Fibroblast of lung (primary cell): ENCODE results near the gene B3GNT2. TPM values are rescaled to one million over a fixed set of nuclear protein-coding genes. Genes with fewer than 3 reads are reported as not detected.

Experiments used
- DNase-seq, 2 donors: peaks; one replicate each; pipeline versions ENCODE4 v3.0.0 to v3.0.0-alpha.2; 2010; ENCODE audit warnings: low read depth in 2 of 2
- H2AFZ ChIP-seq: 2 replicates; pipeline ENCODE4 v1.5.1; 2012; ENCODE audit warnings: low read length, control low read depth, inconsistent platforms
- H3K27ac ChIP-seq: 2 replicates; pipeline ENCODE4 v1.5.1; 2011; ENCODE audit warnings: low read length, control low read depth; ENCODE audit not compliant: insufficient read depth
- H3K27me3 ChIP-seq: 2 replicates; pipeline ENCODE4 v1.5.1; 2011; ENCODE audit warnings: mild to moderate bottlenecking, low read length; ENCODE audit not compliant: control insufficient read depth, insufficient read depth
- H3K36me3 ChIP-seq: 2 replicates; pipeline ENCODE4 v1.5.1; 2011; ENCODE audit warnings: low read length; ENCODE audit not compliant: control insufficient read depth, insufficient read depth
- H3K4me1 ChIP-seq: 2 replicates; pipeline ENCODE4 v1.5.1; 2011; ENCODE audit warnings: low read length; ENCODE audit not compliant: control insufficient read depth, insufficient read depth; ENCODE audit errors: extremely low read depth
- H3K4me2 ChIP-seq: 2 replicates; pipeline ENCODE4 v1.5.1; 2011; ENCODE audit warnings: low read length, control low read depth; ENCODE audit not compliant: insufficient read depth; ENCODE audit errors: extremely low read depth
- H3K4me3 ChIP-seq, 4 experiments: fragments of 200-600 bp in 1 of 4; sonication (generic) in 1 of 4; replicated peaks in 1 of 4; 2 replicates each; pipeline ENCODE4 v1.5.1; 2011 to 2016; ENCODE audit warnings: low read length in 4 of 4, low read depth in 3 of 4, mild to moderate bottlenecking in 3 of 4, control low read depth in 2 of 4, inconsistent platforms in 1 of 4, mixed read lengths in 1 of 4; ENCODE audit not compliant: insufficient read depth in 1 of 4; ENCODE audit errors: control extremely low read depth in 1 of 4
- H3K79me2 ChIP-seq: 2 replicates; pipeline ENCODE4 v1.5.1; 2012; ENCODE audit warnings: mild to moderate bottlenecking, low read length, inconsistent platforms; ENCODE audit not compliant: control insufficient read depth, insufficient read depth
- H3K9ac ChIP-seq: 2 replicates; pipeline ENCODE4 v1.5.1; 2011; ENCODE audit warnings: mild to moderate bottlenecking, low read length, control low read depth; ENCODE audit not compliant: insufficient read depth
- H3K9me3 ChIP-seq: 2 replicates; pipeline ENCODE4 v1.5.1; 2012; ENCODE audit warnings: low read depth, low read length; ENCODE audit not compliant: control insufficient read depth, insufficient read depth
- H4K20me1 ChIP-seq: 2 replicates; pipeline ENCODE4 v1.5.1; 2011; ENCODE audit warnings: low read length; ENCODE audit not compliant: control insufficient read depth, insufficient read depth; ENCODE audit errors: extremely low read depth
- CTCF ChIP-seq, 2 donors: IDR thresholded peaks in 1 of 2; conservative IDR thresholded peaks in 1 of 2; 1 replicate in 1 of 2; 2 replicates in 1 of 2; pipeline ENCODE4 v1.5.1; 2011 to 2012; ENCODE audit warnings: low read length in 2 of 2, control low read depth in 1 of 2, inconsistent platforms in 1 of 2, low read depth in 1 of 2, mild to moderate bottlenecking in 1 of 2
- EZH2 ChIP-seq: IDR thresholded peaks from 2 replicates; pipeline ENCODE4 v1.5.1; 2012; ENCODE audit warnings: low read length, control low read depth, mild to moderate bottlenecking; ENCODE audit errors: missing control alignments
- polyA plus RNA-seq, 2 donors: library from polyadenylated mRNA; depleted of rRNA in 1 of 2; stranded (reverse) in 1 of 2; unstranded in 1 of 2; fragments of >200 nt; gene quantifications; 2 replicates each; pipeline ENCODE4 v1.2.1, GENCODE V29; 2011 to 2012; ENCODE audit warnings: missing spikeins in 1 of 2
- total RNA-seq: library from RNA; depleted of rRNA; stranded (reverse); fragments of >200 nt; gene quantifications from 2 replicates; pipeline ENCODE4 v1.2.1, GENCODE V29; 2014

Gene B3GNT2
- total and polyA plus RNA-seq, 2 donors (not counting 1 experiment from before 2014, with no cell fraction given), result 13.0 to 13.4 TPM

GRCh38 chr2:62201307-62201706 lies 5.4 kb downstream of the B3GNT2 start:
- no peaks in the 10 kb centered on the region for H3K36me3 ChIP-seq
- H3K9ac ChIP-seq, result no peak overlapping the region
- peak overlapping the region; percentile 37 for H3K4me2 ChIP-seq
- TF ChIP-seq CTCF (conservative IDR thresholded peaks at IDR 0.05 in 1 of 2, IDR thresholded peaks at IDR 0.05 in 1 of 2; ENCODE audit: low read depth in 1 of 2, low read length in 2 of 2) (no peak), EZH2 (no peak)
- no peak overlapping the region for H2AFZ ChIP-seq
- peaks cover 2% of the 10 kb centered on the region for H3K4me1 ChIP-seq
- no peaks in the 10 kb centered on the region for H3K27me3 ChIP-seq
- peak; percentile 50 to 66 for DNase-seq
- H3K27ac ChIP-seq, result no peak overlapping the region
- no peaks in the 10 kb centered on the region for H3K9me3 ChIP-seq
- H4K20me1 ChIP-seq, result no peaks in the 10 kb centered on the region
- H3K79me2 ChIP-seq, result peaks cover 26% of the 10 kb centered on the region
- no peak overlapping the region for H3K4me3 ChIP-seq

- H3K4me3 ChIP-seq, result no peak overlapping the region
- H3K4me2 ChIP-seq, result no peak overlapping the region
- TF ChIP-seq EZH2, result no peak
- no peak for TF ChIP-seq CTCF (conservative IDR thresholded peaks at IDR 0.05 in 1 of 2, IDR thresholded peaks at IDR 0.05 in 1 of 2; ENCODE audit: low read depth in 1 of 2, low read length in 2 of 2)
- no peaks in the 10 kb centered on the region for H4K20me1 ChIP-seq
- H3K79me2 ChIP-seq, result peaks cover 24% of the 10 kb centered on the region
- H3K36me3 ChIP-seq, result no peaks in the 10 kb centered on the region
- no peak overlapping the region for H3K9ac ChIP-seq
- no peaks in the 10 kb centered on the region for H3K27me3 ChIP-seq
- no peak overlapping the region for H2AFZ ChIP-seq
- peaks cover 2% of the 10 kb centered on the region for H3K4me1 ChIP-seq
- DNase-seq, result no peak
- H3K27ac ChIP-seq, result no peak overlapping the region
- no peaks in the 10 kb centered on the region for H3K9me3 ChIP-seq
These were observed 6.3 kb downstream of the B3GNT2 start for GRCh38 chr2:62202019-62202722.

- peaks cover 24% of the 10 kb centered on the region for H3K79me2 ChIP-seq
- H2AFZ ChIP-seq, result no peak overlapping the region
- H3K36me3 ChIP-seq, result no peaks in the 10 kb centered on the region
- H3K4me2 ChIP-seq, result no peak overlapping the region
- TF ChIP-seq CTCF (conservative IDR thresholded peaks at IDR 0.05 in 1 of 2, IDR thresholded peaks at IDR 0.05 in 1 of 2; ENCODE audit: low read depth in 1 of 2, low read length in 2 of 2) (no peak), EZH2 (no peak)
- no peak overlapping the region for H3K4me3 ChIP-seq
- no peak overlapping the region for H3K27ac ChIP-seq
- no peak overlapping the region for H3K9ac ChIP-seq
- peaks cover 2% of the 10 kb centered on the region for H3K4me1 ChIP-seq
- no peaks in the 10 kb centered on the region for H3K27me3 ChIP-seq
- DNase-seq, result no peak
- H4K20me1 ChIP-seq, result no peaks in the 10 kb centered on the region
- H3K9me3 ChIP-seq, result no peaks in the 10 kb centered on the region
These were observed 6.8 kb downstream of the B3GNT2 start for GRCh38 chr2:62202729-62203128.
